Right atrium auricular region (tissue), 2 donors: ENCODE measurements around the gene TLE3. TPM values are rescaled to one million over a fixed set of nuclear protein-coding genes. Genes with fewer than 3 reads are reported as not detected.

Source experiments
- DNase-seq: peaks from one replicate; pipeline ENCODE4 v3.0.0-alpha.2; 2019; ENCODE audit warnings: low spot score
- H3K27ac ChIP-seq, 2 donors: fragments of 200-600 bp; sonication (generic); 1 replicate in 1 of 2; 2 replicates in 1 of 2; pipeline ENCODE4 v1.5.1; 2016 to 2019
- H3K27me3 ChIP-seq, 2 donors: fragments of 200-600 bp; sonication (generic); one replicate each; pipeline versions ENCODE4 v1.5.1 to v1.6.0; 2017 to 2019
- H3K36me3 ChIP-seq: fragments of 200-600 bp; sonication (generic); one replicate; pipeline ENCODE4 v1.5.1; 2016
- H3K4me1 ChIP-seq, 2 donors: fragments of 200-600 bp; sonication (generic); one replicate each; pipeline versions ENCODE4 v1.5.1 to v1.6.0; 2017 to 2019
- H3K4me3 ChIP-seq, 2 donors: fragments of 200-600 bp; sonication (generic); 1 replicate in 1 of 2; 2 replicates in 1 of 2; pipeline ENCODE4 v1.5.1; 2017 to 2019; ENCODE audit warnings: mild to moderate bottlenecking in 1 of 2, moderate library complexity in 1 of 2
- H3K9me3 ChIP-seq, 2 donors: fragments of 200-600 bp; sonication (generic); one replicate each; pipeline ENCODE4 v1.5.1; 2019
- CTCF ChIP-seq, 2 donors: fragments of 200-600 bp; sonication (generic); IDR thresholded peaks; one replicate each; pipeline ENCODE4 v1.5.1; 2019; ENCODE audit warnings: antibody characterized with exemption in 2 of 2
- total RNA-seq, 2 donors: library from RNA; depleted of rRNA; stranded (reverse); fragments of >200 nt; gene quantifications; one replicate each; pipeline ENCODE4 v1.1.0, GENCODE V29; 2016

Gene TLE3
- total RNA-seq, 2 donors from 2014 or later, result 23.3 to 61.7 TPM

DNA sequence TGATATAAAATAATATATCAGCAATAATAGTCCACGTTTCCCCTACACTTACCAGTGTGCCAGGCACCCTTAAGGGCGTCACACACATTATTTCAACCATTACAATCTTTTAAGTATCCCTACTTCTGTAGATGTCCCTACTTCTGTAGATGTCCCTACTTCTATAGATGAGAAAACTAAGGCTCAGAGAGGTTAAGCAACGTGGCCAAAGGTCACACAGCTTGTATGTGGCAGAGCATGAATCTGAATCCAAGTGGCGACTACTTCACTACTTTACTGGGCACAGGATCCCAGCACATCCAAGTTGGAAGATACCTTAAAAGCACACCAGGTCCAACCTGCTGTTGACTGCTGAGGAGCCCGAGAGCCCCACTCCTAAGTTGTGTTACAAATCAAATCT is 77.5 kb downstream of the TLE3 start:
- DNase-seq, result no peak
- H3K27me3 ChIP-seq, result no peaks in the 10 kb centered on the region

GRCh38 chr15:70018646-70019600 is 78.8 kb downstream of the TLE3 start:
- H3K36me3 ChIP-seq, result no peaks in the 10 kb centered on the region
- DNase-seq, result no peak
- peaks cover 0 to 8% of the 10 kb centered on the region in 2 donors for H3K9me3 ChIP-seq
- no peaks in the 10 kb centered on the region for H3K27me3 ChIP-seq
- TF ChIP-seq CTCF (IDR thresholded peaks at IDR 0.05), result no peak
- no peak overlapping the region for H3K27ac ChIP-seq
- H3K4me1 ChIP-seq, result peaks cover 0 to 14% of the 10 kb centered on the region in 2 donors
- H3K4me3 ChIP-seq, result no peak overlapping the region

More for the DNA sequence above, 77.5 kb downstream of the TLE3 start:
- Histone ChIP-seq H3K9me3 (peaks cover 0 to 8% of the 10 kb centered on the region in 2 donors), H3K4me1 (peaks cover 0 to 24% of the 10 kb centered on the region in 2 donors), H3K4me3 (no peak overlapping the region), H3K36me3 (no peaks in the 10 kb centered on the region), H3K27ac (no peak overlapping the region)
- TF ChIP-seq CTCF (IDR thresholded peaks at IDR 0.05), result no peak

DNA sequence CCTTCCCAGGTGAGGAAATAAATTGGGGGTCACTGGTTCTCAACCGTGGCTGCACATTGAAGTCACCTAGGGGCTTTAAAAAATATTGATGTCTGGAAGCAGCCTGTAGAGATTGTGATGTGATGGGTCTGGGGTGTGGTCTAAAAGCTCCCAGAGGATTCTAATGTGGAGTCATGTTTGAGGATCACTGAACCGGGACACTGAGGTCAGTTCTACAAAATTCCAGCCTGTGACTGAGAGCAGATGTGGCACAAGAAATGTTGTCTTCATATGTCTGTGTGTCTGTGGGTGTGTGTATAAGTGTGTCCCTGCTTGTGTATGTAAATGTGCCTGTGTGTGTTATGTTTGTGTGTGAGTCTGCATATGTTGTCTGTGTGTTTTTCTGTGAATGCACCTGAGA is 79.9 kb downstream of the TLE3 start:
- H3K4me3 ChIP-seq, result no peak overlapping the region
- H3K9me3 ChIP-seq, result peaks cover 0 to 8% of the 10 kb centered on the region in 2 donors
- no peaks in the 10 kb centered on the region for H3K27me3 ChIP-seq
- no peak for DNase-seq
- no peaks in the 10 kb centered on the region for H3K36me3 ChIP-seq
- no peak for TF ChIP-seq CTCF (IDR thresholded peaks at IDR 0.05)
- peaks cover 0 to 2% of the 10 kb centered on the region in 2 donors for H3K4me1 ChIP-seq
- no peak overlapping the region for H3K27ac ChIP-seq

- H3K4me3 ChIP-seq, result no peak overlapping the region
- H3K4me1 ChIP-seq, result no peaks in the 10 kb centered on the region
- no peaks in the 10 kb centered on the region for H3K27me3 ChIP-seq
- DNase-seq, result no peak
- TF ChIP-seq CTCF (IDR thresholded peaks at IDR 0.05), result no peak
- no peak overlapping the region for H3K27ac ChIP-seq
- H3K9me3 ChIP-seq, result peaks cover 0 to 8% of the 10 kb centered on the region in 2 donors
- no peaks in the 10 kb centered on the region for H3K36me3 ChIP-seq
These were observed 80.7 kb downstream of the TLE3 start for GRCh38 chr15:70017025-70017424.

DNA sequence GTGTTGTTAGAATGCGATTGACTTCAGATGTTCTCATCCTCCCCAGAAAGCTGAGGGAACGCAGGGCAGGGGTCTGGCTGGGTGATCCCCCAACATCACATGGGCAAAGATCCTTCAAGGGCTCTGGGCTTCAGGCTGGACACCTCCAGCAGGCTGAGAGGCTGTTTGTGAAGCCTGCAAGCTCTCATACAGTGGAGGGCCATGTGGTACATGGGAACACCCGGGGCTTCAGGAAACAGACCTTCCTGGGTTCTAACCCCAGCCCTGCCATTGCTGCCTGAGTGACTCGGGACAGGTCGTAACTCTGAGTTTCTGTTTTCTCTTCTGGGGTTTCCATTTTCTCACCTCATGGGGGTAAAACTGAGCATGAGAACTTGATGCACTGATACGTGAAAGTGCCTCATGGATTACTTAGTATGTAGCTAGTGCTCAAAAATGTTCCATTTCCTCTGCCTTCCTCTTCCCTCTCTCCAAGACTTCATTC is 81.2 kb downstream of the TLE3 start:
- H3K27me3 ChIP-seq, result no peaks in the 10 kb centered on the region
- DNase-seq, result no peak
- no peaks in the 10 kb centered on the region for H3K36me3 ChIP-seq
- H3K4me1 ChIP-seq, result no peaks in the 10 kb centered on the region
- peaks cover 0 to 8% of the 10 kb centered on the region in 2 donors for H3K9me3 ChIP-seq
- H3K4me3 ChIP-seq, result no peak overlapping the region
- no peak for TF ChIP-seq CTCF (IDR thresholded peaks at IDR 0.05)
- no peak overlapping the region for H3K27ac ChIP-seq
